ENCODE results near the gene ANKK1. TPM values are rescaled to one million over a fixed set of nuclear protein-coding genes. Genes with fewer than 3 reads are reported as not detected.

Gene ANKK1
- total and polyA plus RNA-seq, 2 of the 8 experiments (the other 6 are each of a cell fraction or from before 2014, with no cell fraction given), result 0.11 TPM; not detected in 1

DNA sequence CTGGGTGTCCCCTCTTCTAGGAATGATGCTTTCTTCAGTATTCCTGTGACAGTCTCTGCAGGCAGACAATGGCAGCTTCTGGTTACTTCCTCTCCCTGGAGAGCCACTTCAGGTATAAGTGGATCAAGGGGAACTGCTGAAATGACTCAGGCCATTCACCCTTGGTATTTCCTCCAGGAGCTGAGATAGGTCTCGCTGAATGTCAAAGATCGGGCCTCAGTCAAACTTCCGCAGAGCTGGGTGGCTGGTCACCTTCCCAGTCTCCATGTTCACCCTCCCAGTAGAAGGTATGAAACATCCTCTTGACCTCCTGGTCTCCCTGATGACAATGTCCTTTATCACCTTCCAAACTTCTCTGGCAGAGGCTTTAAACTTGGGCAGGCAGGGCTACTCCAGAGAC is 1.8 kb upstream of the ANKK1 start (continued):
- no peak for TF ChIP-seq USF2 (IDR thresholded peaks at IDR 0.05; ENCODE audit: low read length)
- no peak for TF ChIP-seq TEAD4 (IDR thresholded peaks at IDR 0.05; ENCODE audit: low read depth, low read length)
